Neural progenitor cell (in vitro differentiated cells): Measurements from ENCODE around the gene ATP5MK. TPM values are rescaled to one million over a fixed set of nuclear protein-coding genes. Genes with fewer than 3 reads are reported as not detected.

Experiments used
- DNase-seq: peaks from one replicate; pipeline ENCODE4 v3.0.0-alpha.2; 2016; ENCODE audit warnings: low spot score
- H2AFZ ChIP-seq: fragments of 200-600 bp; sonication (generic); replicated peaks from 2 replicates; pipeline ENCODE4 v1.6.1; 2016; ENCODE audit warnings: antibody characterized with exemption
- H3F3A ChIP-seq: fragments of 200-600 bp; sonication (generic); 2 replicates; pipeline ENCODE4 v1.6.1; 2016; ENCODE audit warnings: antibody characterized with exemption, low read depth
- H3K27ac ChIP-seq: fragments of 200-600 bp; sonication (generic); 2 replicates; pipeline ENCODE4 v1.5.1; 2016; ENCODE audit warnings: mild to moderate bottlenecking
- H3K27me3 ChIP-seq: fragments of 200-600 bp; sonication (generic); 2 replicates; pipeline ENCODE4 v1.6.1; 2016; ENCODE audit warnings: mild to moderate bottlenecking, moderate library complexity
- H3K36me3 ChIP-seq: fragments of 200-600 bp; sonication (generic); 2 replicates; pipeline ENCODE4 v1.5.1; 2016
- H3K4me1 ChIP-seq: fragments of 200-600 bp; sonication (generic); 2 replicates; pipeline ENCODE4 v1.6.1; 2016; ENCODE audit warnings: mixed run types
- H3K4me2 ChIP-seq: fragments of 200-600 bp; sonication (generic); 2 replicates; pipeline ENCODE4 v1.6.1; 2016
- H3K4me3 ChIP-seq: fragments of 200-600 bp; sonication (generic); 2 replicates; pipeline ENCODE4 v1.5.1; 2016
- H3K79me2 ChIP-seq: fragments of 200-600 bp; sonication (generic); 2 replicates; pipeline ENCODE4 v1.6.1; 2016; ENCODE audit warnings: low read depth
- H3K9ac ChIP-seq: fragments of 200-600 bp; sonication (generic); 2 replicates; pipeline ENCODE4 v1.6.1; 2016
- H3K9me3 ChIP-seq: fragments of 200-600 bp; sonication (generic); 2 replicates; pipeline ENCODE4 v1.5.1; 2016; ENCODE audit warnings: low read depth
- H4K20me1 ChIP-seq: fragments of 200-600 bp; sonication (generic); 2 replicates; pipeline ENCODE4 v1.6.1; 2016; ENCODE audit warnings: low read depth
- H3K27ac Mint-ChIP-seq: 3 replicates; pipeline ENCODE4 v1.8.0; 2021; ENCODE audit warnings: mixed read lengths
- H3K27me3 Mint-ChIP-seq: 2 replicates; pipeline ENCODE4 v1.8.0; 2022; ENCODE audit warnings: low read depth, mild to moderate bottlenecking, inconsistent platforms, moderate library complexity, mixed read lengths; ENCODE audit not compliant: insufficient read depth
- H3K36me3 Mint-ChIP-seq: 3 replicates; pipeline ENCODE4 v1.8.0; 2021; ENCODE audit warnings: mixed read lengths
- H3K4me1 Mint-ChIP-seq: 3 replicates; pipeline ENCODE4 v1.8.0; 2021; ENCODE audit warnings: mixed read lengths
- H3K4me3 Mint-ChIP-seq: 3 replicates; pipeline ENCODE4 v1.8.0; 2021; ENCODE audit warnings: mild to moderate bottlenecking, moderate library complexity, mixed read lengths
- H3K9me3 Mint-ChIP-seq: 3 replicates; pipeline ENCODE4 v1.8.0; 2020; ENCODE audit warnings: mixed read lengths
- EZH2 ChIP-seq: fragments of 200-600 bp; sonication (generic); IDR thresholded peaks from 2 replicates; pipeline ENCODE4 v1.6.1; 2017; ENCODE audit warnings: antibody characterized with exemption, mild to moderate bottlenecking, moderate library complexity
- EZH2phosphoT487 ChIP-seq: fragments of 200-600 bp; sonication (generic); IDR thresholded peaks from 2 replicates; pipeline ENCODE4 v1.6.1; 2017; ENCODE audit warnings: antibody characterized with exemption
- total RNA-seq: library from RNA; depleted of rRNA; stranded (reverse); fragments of >200 nt; gene quantifications from 2 replicates; pipeline ENCODE4 v1.2.3, GENCODE V29; 2015; ENCODE audit warnings: low replicate concordance
- TF ChIP-seq, protein P1 (sequence below): fragments of 200-600 bp; sonication (generic); IDR thresholded peaks from 2 replicates; pipeline ENCODE4 v1.5.1; 2017; ENCODE audit warnings: antibody characterized with exemption, mild to moderate bottlenecking

ATP5MK gene, protein sequence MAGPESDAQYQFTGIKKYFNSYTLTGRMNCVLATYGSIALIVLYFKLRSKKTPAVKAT
- 166 and 324 TPM in 2 replicates for total RNA-seq

DNA sequence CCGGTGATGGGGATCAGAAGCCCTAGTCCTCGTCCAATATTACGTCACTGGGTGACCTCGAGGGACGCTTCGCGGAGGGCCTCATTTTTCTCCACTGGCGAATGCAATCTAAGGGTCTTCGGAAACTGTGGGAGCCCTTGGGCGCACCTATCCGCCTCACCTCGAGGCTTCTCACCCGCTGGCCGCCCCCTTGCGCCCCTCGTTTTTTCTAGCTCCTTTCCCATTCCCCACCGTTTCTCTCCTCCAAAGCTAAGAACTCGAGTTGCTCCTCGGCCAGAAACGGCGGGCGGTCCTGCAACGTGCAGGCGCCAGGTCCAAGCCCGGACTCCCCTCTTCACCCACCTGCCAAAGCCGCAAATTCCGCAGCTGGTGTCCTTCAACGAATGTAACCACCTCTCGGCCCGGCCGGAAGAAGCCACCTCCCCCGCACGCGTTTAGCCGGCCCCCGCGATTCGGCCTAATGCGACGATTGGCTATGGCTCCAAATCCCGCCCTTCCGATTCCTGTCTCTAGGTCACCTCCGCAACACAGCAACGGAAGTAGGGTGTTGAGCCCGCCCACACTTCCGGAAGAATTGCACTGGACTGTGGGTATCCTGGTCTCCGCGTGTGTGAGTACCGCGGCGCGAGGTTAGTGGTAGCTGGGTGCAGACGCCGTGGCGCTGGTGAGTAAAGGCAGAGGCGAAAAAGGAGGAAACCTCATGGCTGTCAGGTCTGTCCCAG, at the start of gene ATP5MK, which contains the start of gene PDCD11:
ATP5MK (minus strand) TSS at position 409 of the 722 bp plus-strand sequence. CDS start 4,018 bp downstream, outside the sequence.
PDCD11 (plus strand) TSS at position 560 of the 722 bp plus-strand sequence. CDS start 1,801 bp downstream, outside the sequence.
- Histone ChIP-seq H3K36me3 (peaks cover 16% of the 10 kb centered on the region), H2AFZ (peak within 1 kb of the TSS; percentile 66)
- peaks cover 5% of the 10 kb centered on the region for H3K36me3 Mint-ChIP-seq

DNA sequence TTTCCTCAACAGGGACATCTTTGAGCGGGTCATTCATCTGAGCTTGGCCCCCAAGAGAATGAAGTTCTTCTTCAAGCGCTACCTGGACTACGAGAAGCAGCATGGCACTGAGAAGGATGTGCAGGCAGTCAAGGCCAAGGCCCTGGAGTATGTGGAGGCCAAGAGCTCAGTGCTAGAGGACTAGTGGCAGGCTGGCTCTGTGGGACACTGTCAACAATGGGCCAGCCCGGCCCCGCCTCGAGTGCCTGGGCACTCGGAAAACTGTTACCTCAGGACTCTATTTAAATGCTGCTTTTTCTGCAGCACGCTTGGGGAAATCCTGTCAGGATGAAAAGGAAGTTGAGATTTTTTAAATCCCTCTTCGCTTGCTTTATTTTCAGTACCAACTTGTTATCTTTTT, 49.1 kb upstream of the ATP5MK start:
- Histone ChIP-seq H3F3A (no peaks in the 10 kb centered on the region), H4K20me1 (no peaks in the 10 kb centered on the region), H3K9me3 (no peaks in the 10 kb centered on the region), H3K79me2 (no peaks in the 10 kb centered on the region), H3K9ac (no peak overlapping the region), H3K36me3 (no peaks in the 10 kb centered on the region), H3K4me1 (no peaks in the 10 kb centered on the region), H3K4me3 (no peak overlapping the region), H2AFZ (no peak overlapping the region), H3K27ac (no peak overlapping the region), H3K4me2 (no peak overlapping the region), H3K27me3 (no peaks in the 10 kb centered on the region)
- Mint-ChIP-seq H3K27me3 (peaks cover 7% of the 10 kb centered on the region), H3K4me3 (no peak overlapping the region), H3K9me3 (no peaks in the 10 kb centered on the region), H3K36me3 (peaks cover 23% of the 10 kb centered on the region), H3K4me1 (no peaks in the 10 kb centered on the region), H3K27ac (no peak overlapping the region)
- TF ChIP-seq, protein P1, sequence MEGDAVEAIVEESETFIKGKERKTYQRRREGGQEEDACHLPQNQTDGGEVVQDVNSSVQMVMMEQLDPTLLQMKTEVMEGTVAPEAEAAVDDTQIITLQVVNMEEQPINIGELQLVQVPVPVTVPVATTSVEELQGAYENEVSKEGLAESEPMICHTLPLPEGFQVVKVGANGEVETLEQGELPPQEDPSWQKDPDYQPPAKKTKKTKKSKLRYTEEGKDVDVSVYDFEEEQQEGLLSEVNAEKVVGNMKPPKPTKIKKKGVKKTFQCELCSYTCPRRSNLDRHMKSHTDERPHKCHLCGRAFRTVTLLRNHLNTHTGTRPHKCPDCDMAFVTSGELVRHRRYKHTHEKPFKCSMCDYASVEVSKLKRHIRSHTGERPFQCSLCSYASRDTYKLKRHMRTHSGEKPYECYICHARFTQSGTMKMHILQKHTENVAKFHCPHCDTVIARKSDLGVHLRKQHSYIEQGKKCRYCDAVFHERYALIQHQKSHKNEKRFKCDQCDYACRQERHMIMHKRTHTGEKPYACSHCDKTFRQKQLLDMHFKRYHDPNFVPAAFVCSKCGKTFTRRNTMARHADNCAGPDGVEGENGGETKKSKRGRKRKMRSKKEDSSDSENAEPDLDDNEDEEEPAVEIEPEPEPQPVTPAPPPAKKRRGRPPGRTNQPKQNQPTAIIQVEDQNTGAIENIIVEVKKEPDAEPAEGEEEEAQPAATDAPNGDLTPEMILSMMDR: no peak
- DNase-seq: no peak

More for the DNA sequence above, at the start of gene ATP5MK, which contains the start of gene PDCD11:
- Histone ChIP-seq H3K9me3 (no peaks in the 10 kb centered on the region), H3K27me3 (no peaks in the 10 kb centered on the region), H3K4me2 (peak within 1 kb of the TSS; percentile 83), H3K27ac (no peak within 1 kb of the TSS), H3K79me2 (peaks cover 76% of the 10 kb centered on the region), H3K4me3 (peak within 1 kb of the TSS; percentile 75), H3F3A (peaks cover 4% of the 10 kb centered on the region), H3K9ac (peak within 1 kb of the TSS; percentile 77), H3K4me1 (peaks cover 23% of the 10 kb centered on the region), H4K20me1 (no peaks in the 10 kb centered on the region)
- peak; percentile 98 for DNase-seq
- no peaks in the 10 kb centered on the region for H3K9me3 Mint-ChIP-seq
- peak within 1 kb of the TSS; percentile 97 for H3K27ac Mint-ChIP-seq
- TF ChIP-seq, protein P1: peak; percentile 28
- no peak for TF ChIP-seq EZH2phosphoT487
- TF ChIP-seq EZH2: no peak
- peak within 1 kb of the TSS; percentile 95 for H3K4me3 Mint-ChIP-seq
- H3K4me1 Mint-ChIP-seq: peaks cover 29% of the 10 kb centered on the region
- peaks cover 4% of the 10 kb centered on the region for H3K27me3 Mint-ChIP-seq

DNA sequence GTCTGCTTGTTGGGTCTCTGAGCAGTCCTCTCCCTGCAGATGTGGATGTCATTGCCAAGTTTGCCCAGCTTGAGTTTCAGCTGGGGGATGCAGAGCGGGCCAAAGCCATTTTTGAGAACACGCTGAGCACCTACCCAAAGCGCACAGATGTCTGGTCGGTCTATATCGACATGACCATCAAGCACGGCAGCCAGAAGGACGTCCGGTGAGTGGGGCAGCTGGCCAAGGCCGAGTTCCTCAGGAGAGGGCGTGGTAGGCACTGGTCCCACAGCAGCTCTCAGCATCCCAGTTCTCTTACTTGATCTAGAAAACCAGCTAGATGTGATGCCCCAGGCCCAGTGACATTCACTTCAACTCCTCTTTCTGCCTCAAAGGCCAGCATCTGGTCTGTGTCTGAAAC, 48.2 kb upstream of the ATP5MK start:
- no peaks in the 10 kb centered on the region for H3K79me2 ChIP-seq
- Mint-ChIP-seq H3K4me1 (no peaks in the 10 kb centered on the region), H3K36me3 (peaks cover 32% of the 10 kb centered on the region), H3K27me3 (peaks cover 6% of the 10 kb centered on the region), H3K4me3 (no peak overlapping the region), H3K9me3 (no peaks in the 10 kb centered on the region), H3K27ac (no peak overlapping the region)
- no peaks in the 10 kb centered on the region for H3F3A ChIP-seq
- DNase-seq: no peak
- no peak overlapping the region for H3K4me2 ChIP-seq
- H3K27me3 ChIP-seq: no peaks in the 10 kb centered on the region
- H3K9me3 ChIP-seq: no peaks in the 10 kb centered on the region
- H3K9ac ChIP-seq: no peak overlapping the region
- no peak overlapping the region for H2AFZ ChIP-seq
- H3K4me1 ChIP-seq: no peaks in the 10 kb centered on the region
- TF ChIP-seq EZH2 (no peak), EZH2phosphoT487 (no peak)
- TF ChIP-seq, protein P1: no peak
- H3K27ac ChIP-seq: no peak overlapping the region
- no peak overlapping the region for H3K4me3 ChIP-seq
- no peaks in the 10 kb centered on the region for H3K36me3 ChIP-seq
- no peaks in the 10 kb centered on the region for H4K20me1 ChIP-seq
